HG02623 (cell line): ENCODE results near the gene RAB6B.

Experiments
- ATAC-seq: cut with Tn5 transposase; IDR thresholded peaks from one replicate; pipeline ENCODE4 v1.9.1; 2021; ENCODE audit warnings: moderate library complexity; ENCODE audit not compliant: unreplicated experiment

RAB6B gene

DNA sequence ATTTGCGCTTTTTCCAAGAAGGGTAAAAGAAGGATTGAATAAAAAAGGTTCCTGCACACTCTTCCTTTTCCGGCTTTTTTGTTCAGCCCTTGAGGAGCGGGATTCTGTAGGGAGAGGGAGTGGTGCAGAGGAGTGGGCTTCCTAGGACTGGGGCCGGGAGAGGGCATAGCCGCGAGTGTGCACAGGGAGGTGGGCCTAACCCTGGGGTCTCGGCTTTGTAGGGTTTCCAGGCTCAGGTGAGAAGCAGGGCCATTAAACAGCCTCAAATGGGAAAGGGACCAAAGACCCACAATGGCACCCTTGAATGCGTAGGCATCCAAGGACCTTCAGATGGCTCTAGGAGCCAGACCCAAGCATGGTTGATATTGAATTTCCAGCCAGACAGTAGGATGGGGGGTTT is 35.4 kb upstream of the RAB6B start:
- ATAC-seq, result no peak

GRCh38 chr3:133930341-133930933 is 34.8 kb upstream of the RAB6B start:
- ATAC-seq, result no peak

DNA sequence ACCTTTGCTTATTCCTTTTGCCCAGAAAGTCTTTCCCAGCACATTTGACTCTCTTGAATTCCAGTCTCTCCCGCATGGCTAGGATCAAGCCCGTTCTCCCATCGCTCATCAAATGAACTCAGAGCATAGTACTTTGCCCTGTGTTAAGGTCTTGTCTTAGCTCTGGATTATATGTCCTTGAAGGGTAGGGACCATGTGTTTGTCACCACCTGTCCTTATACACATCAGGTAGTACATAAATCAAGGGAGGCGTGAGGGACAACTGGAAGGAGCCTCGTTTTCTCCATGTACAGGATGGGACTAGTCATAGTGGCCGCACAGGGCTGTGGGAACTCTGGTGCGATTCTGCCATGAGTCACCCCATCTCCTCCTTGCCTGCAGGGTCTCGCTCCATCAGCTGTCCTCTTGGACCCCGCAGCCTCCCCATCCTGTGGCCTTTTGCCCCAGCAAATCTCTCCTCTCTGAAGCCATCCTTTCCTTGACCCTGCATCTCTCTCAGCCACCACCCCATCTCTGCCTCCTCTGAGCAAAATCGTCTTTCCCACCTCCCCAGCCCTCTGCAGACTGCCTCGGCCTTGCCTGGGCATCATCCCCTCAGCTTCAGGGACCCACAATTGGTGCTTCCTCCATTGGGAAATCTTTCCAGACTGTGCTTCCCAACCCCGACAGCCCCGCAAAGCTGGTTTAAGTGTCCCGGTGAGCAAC is 33.4 kb upstream of the RAB6B start:
- no peak for ATAC-seq

DNA sequence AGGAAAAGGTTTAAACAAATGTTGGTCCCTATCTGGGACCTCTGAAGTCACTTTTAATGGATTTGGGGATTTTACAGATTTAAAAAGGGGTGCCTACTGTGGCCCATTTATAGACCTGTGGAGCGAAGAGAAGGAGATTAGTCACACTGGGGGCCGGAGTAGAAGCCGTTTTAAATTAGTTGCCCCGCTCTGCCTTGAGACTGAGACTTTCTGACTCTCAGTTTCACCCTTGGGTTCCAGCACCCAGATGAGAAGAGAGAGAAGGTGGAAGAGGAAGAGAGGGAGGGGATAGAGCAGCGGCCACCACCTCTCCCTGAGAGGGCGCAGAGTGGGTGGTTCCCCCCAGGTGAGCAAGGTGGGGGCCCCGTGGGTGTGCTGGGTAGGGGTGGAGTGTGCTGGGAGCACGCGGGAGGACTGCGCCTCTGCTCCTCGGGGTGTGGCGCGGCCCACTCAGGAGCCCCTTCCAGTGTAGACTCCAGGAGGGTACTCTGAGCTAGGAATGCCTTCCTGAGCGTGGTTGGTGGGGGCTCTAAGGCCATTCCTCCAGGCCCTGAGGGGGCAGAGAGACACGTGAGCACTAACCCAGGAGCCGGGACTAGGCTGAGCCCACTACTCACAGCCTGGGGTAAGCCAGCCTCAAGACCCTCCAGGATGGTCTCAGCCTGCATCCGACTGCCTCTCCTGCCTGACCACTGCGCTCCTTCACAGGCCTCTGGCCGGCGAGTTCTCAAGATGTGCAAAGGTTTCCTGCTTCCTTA is 32.6 kb upstream of the RAB6B start:
- ATAC-seq, result no peak

DNA sequence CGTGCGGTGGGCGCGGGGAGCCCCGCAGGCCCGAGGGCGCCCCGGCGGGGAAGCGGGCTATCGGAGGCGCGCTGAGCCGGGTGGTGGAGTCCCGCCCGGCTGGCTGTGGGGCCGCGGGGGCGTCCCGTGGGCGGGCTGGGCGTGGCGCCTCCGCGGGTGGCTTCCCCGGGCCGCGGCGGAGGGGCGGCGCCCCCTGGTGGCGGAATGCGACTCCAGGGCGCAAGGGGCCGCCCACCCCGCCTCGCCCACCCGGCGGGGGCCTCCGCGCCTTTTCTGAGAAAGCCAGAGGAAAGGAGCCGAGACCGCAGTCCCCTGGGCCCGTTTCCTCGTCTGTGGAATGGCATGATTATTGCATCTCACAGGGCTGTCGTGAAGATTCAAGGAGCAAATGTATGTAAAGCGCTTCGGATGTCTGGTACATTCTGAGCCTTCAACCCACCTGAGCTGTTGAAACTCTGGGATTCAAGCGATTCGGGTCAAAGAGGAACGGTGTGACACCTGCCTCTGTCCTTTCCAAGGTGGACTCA is 31.9 kb upstream of the RAB6B start:
- ATAC-seq, result peak; percentile 68

- ATAC-seq, result peak; percentile 2
Measured at GRCh38 chr3:133926736-133927539, 31.3 kb upstream of the RAB6B start.

DNA sequence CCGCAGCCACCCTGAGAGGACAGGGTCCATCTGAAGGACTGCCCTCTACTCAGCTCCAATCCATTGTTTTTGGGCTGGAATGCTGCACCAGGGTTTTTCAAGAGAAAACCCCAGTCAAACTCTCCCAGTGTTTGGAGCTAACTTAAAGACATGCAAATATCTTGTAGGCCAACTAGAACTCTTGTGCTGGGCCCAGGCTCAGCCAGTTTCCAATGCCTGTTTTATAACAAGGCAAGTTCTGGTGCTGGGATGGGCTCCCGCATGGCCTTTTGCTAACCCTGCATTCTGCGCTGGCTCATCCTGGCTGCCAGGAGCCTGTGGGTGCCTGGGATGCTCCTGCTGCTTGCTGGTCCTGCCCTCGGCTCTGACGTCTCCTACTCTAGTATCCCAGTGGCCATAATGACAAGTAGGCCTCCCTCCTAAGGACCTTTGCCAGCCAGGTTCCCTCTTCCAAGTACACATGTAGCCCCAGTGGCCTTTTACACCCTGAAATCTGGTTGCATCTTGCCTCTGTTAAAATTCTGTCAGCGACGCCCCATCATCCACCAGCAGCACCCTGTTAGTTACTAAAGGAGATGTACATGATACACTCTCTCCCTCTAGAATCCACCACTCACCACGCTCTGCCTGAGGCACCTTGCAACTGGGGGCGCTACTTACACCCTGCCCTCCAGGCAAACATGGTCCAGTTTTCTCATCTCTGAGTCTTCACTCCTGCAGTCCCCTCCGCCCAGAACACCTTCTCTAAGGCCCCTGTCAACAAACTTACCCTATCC is 30.5 kb upstream of the RAB6B start:
- ATAC-seq, result no peak

DNA sequence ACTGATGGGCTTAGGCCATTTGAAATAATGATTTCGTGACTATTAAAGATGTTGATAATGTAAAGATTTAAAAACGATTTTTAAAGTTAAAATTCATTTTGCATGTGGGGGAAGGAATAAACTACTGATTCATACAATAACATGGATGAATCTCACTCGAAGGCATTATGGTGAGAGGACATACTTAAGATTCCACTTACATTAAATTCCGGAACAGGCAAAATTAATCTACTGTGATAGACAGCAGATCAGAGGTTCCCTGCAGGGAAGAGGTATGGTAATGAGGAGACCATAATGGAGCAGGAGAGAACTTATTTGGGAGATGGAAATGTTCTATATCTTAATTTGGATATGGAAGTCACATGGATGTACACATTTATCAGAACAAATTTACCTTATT is 28.4 kb upstream of the RAB6B start:
- ATAC-seq, result no peak

DNA sequence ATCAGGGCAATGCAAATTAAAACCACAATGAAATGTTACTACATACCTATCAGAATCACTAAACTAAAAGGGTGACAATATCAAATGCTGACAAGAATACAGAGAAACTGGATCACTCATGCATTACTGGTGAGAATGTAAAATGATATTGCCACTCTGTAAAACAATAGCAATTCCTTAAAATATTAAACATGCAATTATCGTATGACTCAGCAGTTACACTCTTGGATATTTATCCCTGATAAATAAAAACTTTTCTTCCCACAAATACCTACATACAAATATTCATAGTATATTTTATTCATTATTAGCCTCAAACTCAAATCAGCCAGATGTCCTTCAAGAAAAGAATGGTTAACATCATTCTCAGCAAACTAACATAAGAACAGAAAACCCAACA is 25.9 kb upstream of the RAB6B start:
- ATAC-seq, result no peak

DNA sequence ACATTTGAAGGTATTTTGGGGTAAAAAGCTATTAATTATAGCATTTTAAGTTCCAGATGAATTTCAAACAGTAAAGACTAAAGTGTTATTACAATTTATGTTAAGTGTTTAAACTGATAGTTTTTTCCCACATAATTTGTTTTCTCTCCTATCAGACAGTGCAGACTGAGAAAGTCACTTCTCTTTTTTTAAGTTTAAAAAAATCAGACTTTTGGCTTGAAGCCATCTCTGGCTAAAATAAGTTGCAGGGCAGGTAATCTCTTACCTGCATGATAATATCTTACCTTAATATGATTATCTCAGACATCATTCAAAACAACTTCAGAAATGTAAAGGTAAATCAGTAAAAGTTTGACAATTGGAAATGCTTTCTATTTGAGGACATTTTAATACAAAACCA is 21.5 kb upstream of the RAB6B start:
- ATAC-seq, result no peak

- no peak for ATAC-seq
Measured at GRCh38 chr3:133915685-133916658, 20.3 kb upstream of the RAB6B start.

DNA sequence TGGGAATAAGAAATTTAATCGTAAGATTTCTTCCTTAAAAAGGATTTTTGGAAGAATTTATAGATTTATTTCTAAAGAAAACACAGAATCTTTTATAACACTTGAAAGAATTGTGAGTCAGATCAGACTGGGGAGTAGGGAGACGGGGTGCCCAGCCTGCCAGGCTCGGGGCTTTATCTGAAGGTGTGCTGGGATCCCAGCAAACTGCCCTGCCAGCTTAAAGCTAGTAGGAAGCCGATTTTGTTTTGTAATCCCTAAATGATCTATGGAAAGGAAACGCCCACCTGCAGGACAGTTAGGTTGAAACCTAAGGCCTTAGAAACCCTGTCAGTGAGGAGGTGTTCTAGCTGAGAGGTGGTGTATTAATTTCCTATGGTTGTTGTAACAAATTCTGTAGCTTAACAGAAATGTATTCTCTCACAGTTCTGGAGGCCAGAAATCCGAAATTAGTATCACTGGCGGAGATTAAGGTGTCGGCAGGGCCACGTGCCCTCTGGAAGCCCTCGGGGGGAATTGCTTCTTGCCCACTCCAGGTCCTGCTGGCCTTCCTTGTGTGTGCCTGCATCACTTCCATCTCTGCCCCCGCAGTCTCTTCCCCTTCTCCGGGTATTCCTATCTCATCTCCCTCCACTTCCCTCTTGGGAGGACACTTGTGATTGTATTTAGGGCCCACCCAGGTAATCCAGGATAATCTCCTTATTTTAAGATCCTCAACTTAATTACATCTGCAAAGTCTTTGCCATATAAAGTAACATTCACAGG is 19.3 kb upstream of the RAB6B start:
- no peak for ATAC-seq

DNA sequence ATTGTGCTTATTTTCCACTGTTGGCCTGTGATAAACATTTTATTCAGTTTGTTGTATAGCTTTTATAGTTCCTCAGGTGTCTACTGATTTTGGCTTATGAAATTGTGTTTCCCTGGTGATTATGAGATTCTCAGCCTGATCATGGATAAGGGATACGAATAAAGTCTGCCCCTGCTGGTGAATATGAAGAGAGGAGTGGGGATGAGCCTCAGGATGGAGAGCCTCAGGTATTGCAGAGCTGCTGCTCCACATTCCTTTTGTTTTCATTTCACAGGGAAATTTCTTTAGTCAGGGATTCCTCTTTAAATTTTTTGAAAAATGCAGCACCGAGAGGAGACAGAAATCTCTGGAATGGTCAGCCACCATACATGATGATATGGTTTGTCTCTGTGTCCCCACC is 14.7 kb upstream of the RAB6B start:
- ATAC-seq, result no peak

GRCh38 chr3:133905376-133905775 is 9.7 kb upstream of the RAB6B start:
- no peak for ATAC-seq

GRCh38 chr3:133901847-133902246 is 6.2 kb upstream of the RAB6B start:
- ATAC-seq, result no peak

- no peak for ATAC-seq
Measured at GRCh38 chr3:133901083-133901482, 5.4 kb upstream of the RAB6B start.

DNA sequence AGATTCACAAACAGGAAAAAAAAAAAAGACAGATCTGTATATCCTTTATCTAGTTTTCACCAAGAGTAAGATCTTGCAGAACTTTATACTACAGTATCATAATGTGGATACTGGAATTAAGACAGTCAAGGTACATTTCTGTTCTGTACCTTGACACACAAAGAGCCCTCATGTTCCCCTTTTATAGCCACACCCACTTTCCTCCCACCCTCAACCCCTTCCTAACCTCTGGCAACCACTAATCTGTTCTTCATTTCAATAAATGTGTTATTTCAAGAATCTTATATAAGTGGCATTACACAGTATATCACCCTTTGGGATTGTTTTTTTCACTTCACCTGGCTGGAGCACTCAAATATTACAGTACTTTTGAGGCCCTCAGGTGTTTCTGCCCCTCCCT is 3.6 kb upstream of the RAB6B start:
- ATAC-seq, result no peak

- ATAC-seq, result no peak
Measured at GRCh38 chr3:133897547-133897946, 1.9 kb upstream of the RAB6B start.
